Measurements from ENCODE around the gene UNCX.

The UNCX gene

DNA sequence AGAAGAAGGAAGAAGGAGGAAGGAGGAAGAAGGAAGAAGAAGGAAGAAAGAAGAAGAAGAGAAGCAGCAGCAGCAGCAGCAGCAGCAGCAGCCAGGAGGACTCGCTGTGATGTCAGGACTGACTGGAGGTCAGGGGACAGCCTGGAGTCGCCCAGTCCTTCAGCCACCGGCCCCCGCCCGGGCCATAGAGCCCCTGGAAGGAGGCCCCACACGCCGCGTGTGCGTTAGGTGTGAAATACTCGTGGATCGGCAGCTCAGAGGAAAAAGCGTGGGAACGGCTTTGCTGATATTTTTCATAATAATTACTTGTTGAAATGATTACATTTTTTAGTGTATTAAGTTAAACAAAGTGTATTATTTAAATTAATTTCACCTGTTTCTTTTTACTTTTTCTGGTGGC, 48.4 kb downstream of the UNCX start:
- TF ChIP-seq, protein P1, sequence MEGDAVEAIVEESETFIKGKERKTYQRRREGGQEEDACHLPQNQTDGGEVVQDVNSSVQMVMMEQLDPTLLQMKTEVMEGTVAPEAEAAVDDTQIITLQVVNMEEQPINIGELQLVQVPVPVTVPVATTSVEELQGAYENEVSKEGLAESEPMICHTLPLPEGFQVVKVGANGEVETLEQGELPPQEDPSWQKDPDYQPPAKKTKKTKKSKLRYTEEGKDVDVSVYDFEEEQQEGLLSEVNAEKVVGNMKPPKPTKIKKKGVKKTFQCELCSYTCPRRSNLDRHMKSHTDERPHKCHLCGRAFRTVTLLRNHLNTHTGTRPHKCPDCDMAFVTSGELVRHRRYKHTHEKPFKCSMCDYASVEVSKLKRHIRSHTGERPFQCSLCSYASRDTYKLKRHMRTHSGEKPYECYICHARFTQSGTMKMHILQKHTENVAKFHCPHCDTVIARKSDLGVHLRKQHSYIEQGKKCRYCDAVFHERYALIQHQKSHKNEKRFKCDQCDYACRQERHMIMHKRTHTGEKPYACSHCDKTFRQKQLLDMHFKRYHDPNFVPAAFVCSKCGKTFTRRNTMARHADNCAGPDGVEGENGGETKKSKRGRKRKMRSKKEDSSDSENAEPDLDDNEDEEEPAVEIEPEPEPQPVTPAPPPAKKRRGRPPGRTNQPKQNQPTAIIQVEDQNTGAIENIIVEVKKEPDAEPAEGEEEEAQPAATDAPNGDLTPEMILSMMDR (IDR thresholded peaks at IDR 0.05; ENCODE audit: borderline replicate concordance, control extremely low read depth, extremely low read depth, insufficient read depth, missing control alignments): no peak
- DNase-seq (ENCODE audit: low spot score): no peak
- in situ Hi-C loops (cut with MboI; ENCODE audit: low sequenced_read_pairs, unreplicated experiment): no loop called here

DNA sequence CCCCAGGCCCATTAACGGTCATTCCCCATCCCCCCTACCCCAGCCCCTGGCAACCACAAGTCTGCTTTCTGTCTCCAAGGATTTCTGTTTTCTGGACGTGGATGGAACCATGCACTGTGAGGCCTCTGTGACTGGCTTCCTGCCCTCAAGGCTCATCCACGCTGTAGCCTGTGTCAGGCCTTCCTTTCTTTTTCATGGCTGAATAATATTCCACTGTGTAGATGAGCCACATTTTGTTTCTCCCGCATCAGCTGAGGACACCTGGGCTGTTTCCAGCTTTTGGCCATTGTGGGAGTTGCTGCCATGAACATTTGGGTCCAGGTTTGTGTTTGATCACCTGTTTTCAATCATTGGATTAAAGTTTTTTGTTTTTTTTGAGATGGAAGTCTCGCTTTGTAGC, 50.0 kb downstream of the UNCX start:
- in situ Hi-C loops (cut with MboI; ENCODE audit: low sequenced_read_pairs, unreplicated experiment): no loop called here
- DNase-seq (ENCODE audit: low spot score): no peak
- TF ChIP-seq, protein P1 (IDR thresholded peaks at IDR 0.05; ENCODE audit: borderline replicate concordance, control extremely low read depth, extremely low read depth, insufficient read depth, missing control alignments): no peak

DNA sequence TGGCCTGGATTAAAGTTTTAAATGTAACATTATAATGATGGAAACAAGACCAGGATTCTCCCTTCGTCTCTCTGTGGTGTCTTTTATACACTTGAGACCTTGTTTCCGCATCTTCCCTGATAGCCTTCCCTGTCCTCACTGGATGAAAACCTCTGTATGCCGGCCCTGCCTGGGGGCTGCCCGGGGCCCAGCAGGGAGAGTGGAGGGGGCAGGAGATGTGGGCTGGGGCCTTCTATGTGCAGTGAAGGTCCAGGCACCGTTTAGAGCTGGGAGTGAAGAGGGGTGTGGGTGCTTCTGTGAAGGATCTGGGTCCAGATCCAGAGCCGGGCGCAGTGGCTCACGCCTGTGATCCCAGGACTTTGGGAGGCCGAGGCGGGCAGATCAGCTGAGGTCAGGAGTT, 50.7 kb downstream of the UNCX start:
- in situ Hi-C loops (cut with MboI; ENCODE audit: low sequenced_read_pairs, unreplicated experiment): no loop called here
- TF ChIP-seq, protein P1 (IDR thresholded peaks at IDR 0.05; ENCODE audit: borderline replicate concordance, control extremely low read depth, extremely low read depth, insufficient read depth, missing control alignments): no peak
- DNase-seq (ENCODE audit: low spot score): no peak

DNA sequence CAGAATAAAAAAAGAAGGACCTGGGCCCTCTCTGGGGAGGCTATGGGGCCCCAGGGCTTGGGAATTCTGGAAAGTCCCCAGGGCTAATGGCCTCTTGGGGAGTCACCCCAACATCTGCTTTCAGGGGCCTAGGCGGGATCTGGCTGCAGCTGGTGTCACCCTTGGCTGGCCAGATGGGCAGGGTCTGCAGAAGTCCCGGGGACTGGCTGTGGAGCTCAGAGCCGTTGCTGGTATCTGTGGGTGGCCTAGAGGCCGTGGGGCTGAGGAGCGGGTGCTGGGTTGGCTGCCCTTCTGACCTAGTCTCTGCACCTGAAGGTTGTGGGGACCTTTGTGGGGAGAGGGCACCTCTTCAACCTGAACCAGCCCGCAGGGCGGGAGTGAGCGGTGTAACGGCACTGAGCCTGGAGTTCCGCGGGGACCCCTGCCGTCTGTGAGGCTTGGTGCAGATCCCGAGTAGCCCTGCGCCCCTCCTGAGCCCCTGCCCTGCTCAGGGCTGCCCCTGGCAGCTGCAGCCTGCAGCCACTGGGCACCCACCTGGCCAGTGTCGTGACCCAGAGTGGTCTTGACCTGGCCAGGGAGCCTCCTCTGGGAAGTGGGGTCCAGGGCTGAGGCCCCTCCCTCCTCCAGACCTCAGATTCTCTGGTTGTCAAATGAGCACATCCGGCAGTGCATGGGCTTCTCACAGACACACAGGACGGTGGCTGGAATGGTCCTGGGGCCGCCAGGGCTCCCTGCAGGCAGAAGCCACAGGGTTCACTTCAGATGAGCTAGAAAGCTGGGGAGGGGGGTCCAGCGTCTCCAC, 51.5 kb downstream of the UNCX start:
- in situ Hi-C loops (cut with MboI; ENCODE audit: low sequenced_read_pairs, unreplicated experiment): no loop called here
- no peak for DNase-seq (ENCODE audit: low spot score)
- TF ChIP-seq, protein P1 (IDR thresholded peaks at IDR 0.05; ENCODE audit: borderline replicate concordance, control extremely low read depth, extremely low read depth, insufficient read depth, missing control alignments): no peak

DNA sequence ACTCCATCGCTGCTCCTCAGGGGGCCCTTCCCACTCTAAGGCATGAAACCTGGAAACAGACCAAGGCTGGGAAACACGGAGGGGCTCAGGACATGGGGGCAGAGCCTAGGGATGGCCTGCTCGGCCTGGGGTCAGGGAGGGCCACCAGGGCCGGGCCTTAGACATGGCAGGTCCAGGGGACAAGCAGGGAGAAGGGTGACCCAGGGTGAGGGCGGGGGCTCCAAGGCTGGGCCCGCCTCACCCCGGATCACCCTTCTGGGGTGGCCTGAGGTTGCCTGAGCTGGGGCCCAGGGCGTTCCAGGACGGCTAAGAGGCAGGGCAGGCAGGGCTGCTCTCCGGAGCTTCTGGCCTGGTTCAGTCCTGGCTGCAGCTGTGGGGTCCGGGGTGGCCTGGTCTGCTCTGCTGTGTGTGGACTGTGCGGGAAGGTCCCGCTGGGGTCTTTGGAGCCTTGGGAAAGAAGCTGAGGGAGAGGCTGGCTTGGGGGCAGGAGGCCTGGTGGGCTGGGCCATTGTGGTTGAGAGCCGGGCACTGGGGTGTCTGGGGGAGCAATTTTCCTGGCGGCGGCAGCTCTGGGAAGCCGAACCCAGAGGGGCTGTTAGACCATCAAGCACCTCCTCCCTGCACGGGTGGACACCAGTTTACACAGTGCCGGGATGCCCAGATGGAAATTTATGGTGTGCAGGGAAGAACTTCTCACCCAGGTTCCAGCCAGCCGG, 52.2 kb downstream of the UNCX start:
- no peak for DNase-seq (ENCODE audit: low spot score)
- TF ChIP-seq, protein P1 (IDR thresholded peaks at IDR 0.05; ENCODE audit: borderline replicate concordance, control extremely low read depth, extremely low read depth, insufficient read depth, missing control alignments): no peak
- in situ Hi-C loops (cut with MboI; ENCODE audit: low sequenced_read_pairs, unreplicated experiment): no loop called here

DNA sequence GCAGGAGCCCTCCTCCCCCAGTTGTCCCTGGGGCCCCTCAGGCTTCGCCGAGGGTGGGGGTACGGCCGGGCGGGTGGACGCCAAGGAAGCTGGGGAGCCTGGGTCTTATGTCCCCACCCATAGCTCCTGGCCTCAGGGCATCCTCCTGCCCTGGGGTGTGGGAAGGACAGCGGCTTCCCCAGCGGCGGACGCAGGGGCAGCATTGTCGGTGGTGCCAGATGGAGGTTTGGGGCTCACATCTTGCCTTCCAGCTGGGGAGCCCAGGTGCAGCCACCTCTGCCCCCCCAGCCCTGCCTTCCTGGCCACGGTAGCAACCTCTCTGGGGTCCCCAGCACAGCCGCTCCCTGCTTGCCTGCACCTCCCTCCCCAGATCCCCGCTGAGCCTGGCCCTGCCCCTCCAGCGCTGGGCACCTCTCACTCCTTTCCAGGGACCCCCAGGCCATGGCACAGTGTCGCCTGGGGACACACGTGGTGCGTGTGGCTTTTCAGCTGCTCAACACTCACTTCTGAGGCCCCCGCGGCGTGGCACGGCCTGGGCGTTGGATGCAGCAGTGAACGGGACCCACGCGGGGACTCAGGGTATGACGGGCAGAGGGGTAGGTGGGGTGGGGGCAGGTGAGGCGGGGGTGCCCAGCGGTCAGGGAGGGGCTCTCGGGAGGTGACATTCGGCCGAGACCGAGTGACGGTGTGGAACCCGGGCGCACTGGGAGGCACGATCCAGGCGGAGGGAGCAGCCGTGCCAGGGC, 53.1 kb downstream of the UNCX start:
- in situ Hi-C loops (cut with MboI; ENCODE audit: low sequenced_read_pairs, unreplicated experiment): no loop called here
- TF ChIP-seq, protein P1 (IDR thresholded peaks at IDR 0.05; ENCODE audit: borderline replicate concordance, control extremely low read depth, extremely low read depth, insufficient read depth, missing control alignments): no peak
- no peak for DNase-seq (ENCODE audit: low spot score)

Measured in GM13976 (cell line).